Heart left ventricle (tissue), 16 donors: ENCODE results near the gene ZNF366. TPM values are rescaled to one million over a fixed set of nuclear protein-coding genes. Genes with fewer than 3 reads are reported as not detected.
A peak's percentile ranks its signal among the peaks of the same experiment; 100 is the strongest.

Experiments
- ATAC-seq, 4 donors: fragments of 200-7000 bp; cut with Tn5 transposase; one replicate each; pipeline ENCODE4 v1.9.1; 2020 to 2022; ENCODE audit warnings: moderate library complexity in 4 of 4, mild to moderate bottlenecking in 3 of 4, moderate number of reproducible peaks in 1 of 4
- DNase-seq, 5 donors: peaks; one replicate each; pipeline ENCODE4 v3.0.0-alpha.2; 2020
- H3K27ac ChIP-seq, 12 donors: fragments of 200-600 bp; sonication (generic) in 4 of 12; one replicate each; pipeline versions ENCODE4 v1.5.0 to v1.8.0; 2016 to 2022; ENCODE audit warnings: mild to moderate bottlenecking in 2 of 12
- H3K27me3 ChIP-seq, 9 donors: fragments of 200-600 bp; sonication (generic) in 2 of 9; one replicate each; pipeline versions ENCODE4 v1.5.1 to v1.8.0; 2016 to 2022; ENCODE audit warnings: mild to moderate bottlenecking in 3 of 9
- H3K36me3 ChIP-seq, 9 donors: fragments of 200-600 bp; sonication (generic) in 2 of 9; one replicate each; pipeline versions ENCODE4 v1.5.0 to v1.8.0; 2018 to 2022; ENCODE audit warnings: mild to moderate bottlenecking in 2 of 9
- H3K4me1 ChIP-seq, 12 donors: fragments of 200-600 bp; sonication (generic) in 4 of 12; one replicate each; pipeline versions ENCODE4 v1.5.0 to v1.8.0; 2016 to 2022; ENCODE audit warnings: mild to moderate bottlenecking in 3 of 12
- H3K4me3 ChIP-seq, 12 donors: fragments of 200-600 bp; sonication (generic) in 4 of 12; one replicate each; pipeline versions ENCODE4 v1.5.0 to v1.8.0; 2017 to 2022; ENCODE audit warnings: mild to moderate bottlenecking in 9 of 12, moderate library complexity in 4 of 12
- H3K9me3 ChIP-seq, 12 donors: fragments of 200-600 bp; sonication (generic) in 4 of 12; one replicate each; pipeline versions ENCODE4 v1.5.0 to v1.8.0; 2016 to 2022; ENCODE audit warnings: mild to moderate bottlenecking in 1 of 12
- CTCF ChIP-seq, 12 donors: fragments of 200-600 bp; sonication (generic) in 4 of 12; IDR thresholded peaks; one replicate each; pipeline versions ENCODE4 v1.5.0 to v1.8.0; 2018 to 2022; ENCODE audit warnings: antibody characterized with exemption in 12 of 12, mild to moderate bottlenecking in 5 of 12
- POLR2A ChIP-seq, 2 donors: fragments of 450-650 bp; IDR thresholded peaks; one replicate each; pipeline ENCODE4 v1.6.1; 2017; ENCODE audit warnings: antibody characterized with exemption in 2 of 2, mild to moderate bottlenecking in 2 of 2, moderate library complexity in 2 of 2
- WGBS, 4 donors: extraction: QIAGEN DNeasy Blood & Tissue Kit in 2 of 4; methylation state at CpG; one replicate each; pipeline versions ENCODE4 v1.1.5 to v1.1.7; 2013 to 2018; 5-methylcytosine and 5-hydroxymethylcytosine counted together
- intact Hi-C, 10 donors: fragments of 100-400 bp; cut with DNase I; formaldehyde crosslinking; loops; one replicate each; pipeline versions ENCODE4 v1.11.1 to v1.14.2; 2022
- polyA plus RNA-seq, 2 donors: library from polyadenylated mRNA; stranded (reverse); fragments of 200-250 nt; gene quantifications; one replicate each; pipeline ENCODE4 v1.2.3, GENCODE V29; 2013
- total RNA-seq, 9 donors: library from RNA; depleted of rRNA in 2 of 9; stranded (reverse); fragments of >200 nt in 2 of 9; fragmentation: NEBNext Ultra II Directional in 3 of 9; extraction: Animal tissue kit (Norgen Biotek cat#: 25700) in 3 of 9; gene quantifications; one replicate each; pipeline versions ENCODE4 v1.1.0 to v1.2.4, GENCODE V29; 2016 to 2023
- donor health status: ischemic (EF 13 %, LVEDD 7.1; RV severe dilation, severe dysfunction).
- donor health status: healthy with polysubstance abuse.
- donor health status: DM: no; HTN: yes; CAD: no.
- donor health status: DM: no; HTN: no; CAD: no.
- donor health status: ischemic (EF 25% LVEDD 6.9; RV normal size, moderate dysfunction).
- donor health status: ischemic (EF 25% LVEDD 5.7; RV mildly dilated, moderate dysfunction).
- donor health status: healthy.
- donor health status: DM: yes; HTN: yes; CAD: no.
- donor health status: ischemic (EF 35%, LVEDD 5.7; RV mildly dilated, moderate dysfunction).
- donor health status: nonischemic (EF 11% LVEDD 7.7; RV severe dilation, severe dysfunction).
- donor health status: DM: yes; HTN: yes; CAD: no.
- donor health status: PGD.
- donor health status: ischemic (EF 29% LVEDD 5.4; RV normal size, mild dysfunction).
- donor health status: nonischemic (EF 23%, LVEDD 6.1; RV moderate dilation, normal function).

ZNF366 gene
- total and polyA plus RNA-seq, 11 donors, result 2.1 to 18.5 (median 5.5) TPM

- Histone ChIP-seq H3K4me1 (peaks cover 0 to 27% (median 11%) of the 10 kb centered on the region in 12 donors), H3K9me3 (peaks cover 0 to 13% (median 0%) of the 10 kb centered on the region in 12 donors), H3K4me3 (no peak overlapping the region), H3K36me3 (no peaks in the 10 kb centered on the region), H3K27me3 (no peaks in the 10 kb centered on the region), H3K27ac (peak overlapping the region in 6 of 12 donors; percentile 53 to 83 (median 73))
- ATAC-seq (no peak), DNase-seq (no peak)
- 91 to 95% (median 94%) methylated on average over 2 of the region's 2 CpGs for WGBS, 4 donors
- intact Hi-C loops, result no loop called here
- TF ChIP-seq CTCF (IDR thresholded peaks at IDR 0.05), result no peak
- no peak for TF ChIP-seq POLR2A (IDR thresholded peaks at IDR 0.05)
These were observed 9.7 kb upstream of the ZNF366 start for GRCh38 chr5:72516916-72517315.

- ATAC-seq (no peak), DNase-seq (no peak)
- no peaks in the 10 kb centered on the region for H3K36me3 ChIP-seq
- H3K9me3 ChIP-seq, result peaks cover 0 to 12% (median 0%) of the 10 kb centered on the region in 12 donors
- H3K27ac ChIP-seq, result no peak overlapping the region
- TF ChIP-seq CTCF (IDR thresholded peaks at IDR 0.05) (no peak), POLR2A (IDR thresholded peaks at IDR 0.05) (no peak)
- intact Hi-C loops, result no loop called here
- 93 to 96% (median 94%) methylated on average over 5 of the region's 5 CpGs for WGBS, 4 donors
- H3K27me3 ChIP-seq, result no peaks in the 10 kb centered on the region
- peaks cover 0 to 44% (median 22%) of the 10 kb centered on the region in 12 donors for H3K4me1 ChIP-seq
- no peak overlapping the region for H3K4me3 ChIP-seq
These were observed 8.0 kb upstream of the ZNF366 start for GRCh38 chr5:72515211-72515610.

GRCh38 chr5:72512593-72512860 is 5.3 kb upstream of the ZNF366 start:
- Histone ChIP-seq H3K4me3 (no peak overlapping the region), H3K4me1 (peaks cover 5 to 52% (median 31%) of the 10 kb centered on the region in 12 donors), H3K27ac (no peak overlapping the region), H3K27me3 (no peaks in the 10 kb centered on the region), H3K9me3 (no peaks in the 10 kb centered on the region), H3K36me3 (no peaks in the 10 kb centered on the region)
- DNase-seq, result no peak
- intact Hi-C loops, result no loop called here
- TF ChIP-seq POLR2A (IDR thresholded peaks at IDR 0.05) (no peak), CTCF (IDR thresholded peaks at IDR 0.05) (no peak)
- ATAC-seq, result no peak

- Histone ChIP-seq H3K4me1 (peaks cover 5 to 52% (median 31%) of the 10 kb centered on the region in 12 donors), H3K27me3 (no peaks in the 10 kb centered on the region), H3K9me3 (no peaks in the 10 kb centered on the region), H3K4me3 (no peak overlapping the region), H3K36me3 (no peaks in the 10 kb centered on the region), H3K27ac (no peak overlapping the region)
- intact Hi-C loops, result no loop called here
- TF ChIP-seq POLR2A (IDR thresholded peaks at IDR 0.05), result no peak
- TF ChIP-seq CTCF (IDR thresholded peaks at IDR 0.05), result no peak
- 93 to 96% (median 96%) methylated on average over 6 of the region's 6 CpGs for WGBS, 4 donors
- ATAC-seq (no peak), DNase-seq (no peak)
These were observed 4.8 kb upstream of the ZNF366 start for GRCh38 chr5:72511774-72512592.
